Type B pancreatic cell (in vitro differentiated cells): ENCODE results near the gene PHF5A. TPM values are rescaled to one million over a fixed set of nuclear protein-coding genes. Genes with fewer than 3 reads are reported as not detected.
A peak's percentile ranks its signal among the peaks of the same experiment; 100 is the strongest.

ENCODE experiments used
- DNase-seq: peaks from one replicate; pipeline ENCODE4 v3.0.0; 2021; ENCODE audit warnings: mixed read lengths; ENCODE audit not compliant: unreplicated experiment; ENCODE audit errors: extremely low spot score
- H3K27ac Mint-ChIP-seq: 2 replicates; pipeline ENCODE4 v1.8.0; 2021; ENCODE audit warnings: mild to moderate bottlenecking, mixed read lengths
- H3K27me3 Mint-ChIP-seq: 2 replicates; pipeline ENCODE4 v1.8.0; 2021; ENCODE audit warnings: mixed read lengths
- H3K36me3 Mint-ChIP-seq: 2 replicates; pipeline ENCODE4 v1.8.0; 2021; ENCODE audit warnings: mixed read lengths
- H3K4me1 Mint-ChIP-seq: one replicate; pipeline ENCODE4 v1.8.0; 2021; ENCODE audit warnings: mixed read lengths; ENCODE audit not compliant: unreplicated experiment
- H3K4me3 Mint-ChIP-seq: 2 replicates; pipeline ENCODE4 v1.8.0; 2021; ENCODE audit warnings: mild to moderate bottlenecking, mixed read lengths
- H3K9me3 Mint-ChIP-seq: 2 replicates; pipeline ENCODE4 v1.8.0; 2021; ENCODE audit warnings: mixed read lengths
- CTCF ChIP-seq: fragments of 200-600 bp; sonication (generic); conservative IDR thresholded peaks from 2 replicates; pipeline ENCODE4 v1.5.0; 2021; ENCODE audit warnings: antibody characterized with exemption, mild to moderate bottlenecking
- total RNA-seq: library from RNA; stranded (reverse); gene quantifications from 2 replicates; pipeline ENCODE4 v1.2.1, GENCODE V29; 2021; ENCODE audit warnings: low replicate concordance

Gene PHF5A
- total RNA-seq, 1 donor from 2014 or later, result 54.8 TPM

GRCh38 chr22:41512421-41513194 lies 44.1 kb upstream of the PHF5A start:
- Mint-ChIP-seq H3K4me3 (peak overlapping the region; percentile 54), H3K4me1 (peaks cover 20% of the 10 kb centered on the region), H3K9me3 (no peaks in the 10 kb centered on the region), H3K27me3 (no peaks in the 10 kb centered on the region), H3K36me3 (peaks cover 24% of the 10 kb centered on the region), H3K27ac (peak overlapping the region; percentile 89)
- no peak for DNase-seq
- TF ChIP-seq CTCF, result no peak

- no peak for TF ChIP-seq CTCF
- Mint-ChIP-seq H3K4me1 (peaks cover 20% of the 10 kb centered on the region), H3K36me3 (peaks cover 24% of the 10 kb centered on the region), H3K9me3 (no peaks in the 10 kb centered on the region), H3K27ac (no peak overlapping the region), H3K27me3 (no peaks in the 10 kb centered on the region), H3K4me3 (no peak overlapping the region)
- DNase-seq, result no peak
Observed at GRCh38 chr22:41511521-41511968, 43.1 kb upstream of the PHF5A start.

- H3K36me3 Mint-ChIP-seq, result peaks cover 24% of the 10 kb centered on the region
- no peak for DNase-seq
- peak; percentile 39 for TF ChIP-seq CTCF
- H3K4me1 Mint-ChIP-seq, result peaks cover 20% of the 10 kb centered on the region
- no peak overlapping the region for H3K27ac Mint-ChIP-seq
- no peak overlapping the region for H3K4me3 Mint-ChIP-seq
- no peaks in the 10 kb centered on the region for H3K27me3 Mint-ChIP-seq
- no peaks in the 10 kb centered on the region for H3K9me3 Mint-ChIP-seq
Observed at GRCh38 chr22:41508770-41509170, 40.3 kb upstream of the PHF5A start.

GRCh38 chr22:41507330-41508063 lies 39.0 kb upstream of the PHF5A start:
- Mint-ChIP-seq H3K27ac (peak overlapping the region; percentile 29), H3K27me3 (no peaks in the 10 kb centered on the region), H3K4me3 (no peak overlapping the region), H3K9me3 (no peaks in the 10 kb centered on the region), H3K4me1 (peaks cover 7% of the 10 kb centered on the region), H3K36me3 (peaks cover 12% of the 10 kb centered on the region)
- DNase-seq, result no peak
- TF ChIP-seq CTCF, result no peak

DNA sequence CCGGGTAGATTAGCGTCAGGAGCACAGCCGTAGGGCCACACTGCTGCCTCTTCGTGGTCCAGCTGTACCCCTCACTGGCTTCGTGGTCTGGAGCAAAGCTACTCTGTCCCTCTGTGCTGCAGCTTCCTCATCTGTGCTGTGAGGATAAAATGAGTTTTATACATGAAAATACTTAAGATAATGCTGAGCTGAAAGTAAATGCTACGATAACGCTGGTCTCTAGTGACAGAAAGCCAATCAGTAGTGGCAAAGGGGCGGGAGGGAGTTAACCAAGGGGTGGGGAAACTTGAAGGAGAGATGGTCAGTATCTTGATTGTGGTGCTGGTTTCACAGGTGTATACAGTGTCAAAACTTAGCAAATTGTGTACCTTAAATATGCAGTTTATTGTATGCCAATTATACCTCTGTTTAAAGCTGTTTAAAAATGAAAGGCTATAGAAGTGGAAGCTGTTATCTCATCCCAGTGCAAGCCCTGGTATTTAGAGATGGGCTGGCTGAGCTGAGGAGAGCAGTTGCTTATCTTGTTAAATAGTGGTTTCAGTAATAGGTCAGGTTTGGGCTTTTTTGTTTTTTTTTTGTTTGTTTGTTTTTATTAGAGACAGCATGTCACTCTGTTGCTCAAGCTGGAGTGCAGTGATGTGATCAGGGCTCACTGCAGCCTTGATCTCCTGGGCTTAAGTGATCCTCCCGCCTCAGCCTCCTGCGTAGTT lies 37.2 kb upstream of the PHF5A start:
- Mint-ChIP-seq H3K27ac (no peak overlapping the region), H3K9me3 (no peaks in the 10 kb centered on the region), H3K36me3 (peaks cover 6% of the 10 kb centered on the region), H3K27me3 (no peaks in the 10 kb centered on the region), H3K4me3 (no peak overlapping the region), H3K4me1 (no peaks in the 10 kb centered on the region)
- TF ChIP-seq CTCF, result no peak
- DNase-seq, result no peak
